Right kidney (tissue), 1 donor: Measurements from ENCODE around the gene ING1.

Source experiments
- DNase-seq: peaks from one replicate; pipeline ENCODE4 v3.0.0-alpha.2; 2016

ING1 gene

DNA sequence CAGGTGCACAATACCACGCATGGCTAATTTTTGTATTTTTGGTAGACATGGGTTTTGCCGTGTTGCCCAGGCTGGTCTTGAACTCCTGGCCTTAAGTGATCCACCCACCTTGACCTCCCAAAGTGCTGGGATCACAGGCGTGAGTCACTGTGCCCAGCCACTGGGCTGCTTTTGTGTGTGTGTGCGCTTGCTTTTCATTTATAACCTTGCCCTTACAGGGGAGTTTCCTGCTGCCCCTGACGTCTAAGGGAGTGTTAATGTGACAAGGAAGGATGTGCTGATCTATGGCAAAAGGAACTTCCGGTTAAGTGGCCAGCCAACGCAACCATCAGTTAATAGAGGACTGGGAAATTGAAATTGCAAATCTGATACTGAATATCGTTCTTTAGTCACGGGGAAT is 57.7 kb downstream of the ING1 start:
- peak; percentile 12 for DNase-seq

- no peak for DNase-seq
Measured at GRCh38 chr13:110772091-110772984, 58.8 kb downstream of the ING1 start.
